IPS-18a (cell line): Measurements from ENCODE around the gene HPCA.

Source experiments
- H3K27ac ChIP-seq: one replicate; pipeline ENCODE4 v1.5.1; 2013; ENCODE audit warnings: low read length
- H3K27me3 ChIP-seq: one replicate; pipeline ENCODE4 v1.6.1; 2013; ENCODE audit warnings: mild to moderate bottlenecking, low read length; ENCODE audit not compliant: control insufficient read depth, insufficient read depth
- H3K36me3 ChIP-seq: one replicate; pipeline ENCODE4 v1.6.1; 2013; ENCODE audit warnings: low read depth, low read length; ENCODE audit not compliant: control insufficient read depth
- H3K4me1 ChIP-seq: one replicate; pipeline ENCODE4 v1.6.1; 2013; ENCODE audit warnings: low read depth, low read length; ENCODE audit not compliant: control insufficient read depth
- H3K4me3 ChIP-seq: one replicate; pipeline ENCODE4 v1.5.1; 2013; ENCODE audit warnings: low read length
- H3K9ac ChIP-seq: one replicate; pipeline ENCODE4 v1.6.1; 2013; ENCODE audit warnings: mild to moderate bottlenecking, low read length, moderate library complexity
- H3K9me3 ChIP-seq: one replicate; pipeline ENCODE4 v1.6.1; 2013; ENCODE audit warnings: low read depth, low read length; ENCODE audit not compliant: control insufficient read depth

The HPCA gene

GRCh38 chr1:32931760-32932159 is 45.5 kb downstream of the HPCA start:
- peaks cover 12% of the 10 kb centered on the region for H3K36me3 ChIP-seq
- H3K4me1 ChIP-seq, result peaks cover 5% of the 10 kb centered on the region
- H3K9me3 ChIP-seq, result no peaks in the 10 kb centered on the region
- peaks cover 25% of the 10 kb centered on the region for H3K27me3 ChIP-seq
- H3K9ac ChIP-seq, result no peak overlapping the region
- H3K4me3 ChIP-seq, result no peak overlapping the region
- H3K27ac ChIP-seq, result no peak overlapping the region

- H3K27ac ChIP-seq, result no peak overlapping the region
- peaks cover 5% of the 10 kb centered on the region for H3K4me1 ChIP-seq
- peaks cover 4% of the 10 kb centered on the region for H3K27me3 ChIP-seq
- H3K36me3 ChIP-seq, result peaks cover 24% of the 10 kb centered on the region
- H3K4me3 ChIP-seq, result no peak overlapping the region
- no peaks in the 10 kb centered on the region for H3K9me3 ChIP-seq
- H3K9ac ChIP-seq, result no peak overlapping the region
These were observed 47.5 kb downstream of the HPCA start for GRCh38 chr1:32933742-32934322.

- no peak overlapping the region for H3K27ac ChIP-seq
- H3K9ac ChIP-seq, result no peak overlapping the region
- no peak overlapping the region for H3K4me3 ChIP-seq
- no peaks in the 10 kb centered on the region for H3K27me3 ChIP-seq
- H3K36me3 ChIP-seq, result peaks cover 24% of the 10 kb centered on the region
- H3K4me1 ChIP-seq, result peaks cover 5% of the 10 kb centered on the region
- no peaks in the 10 kb centered on the region for H3K9me3 ChIP-seq
These were observed 48.2 kb downstream of the HPCA start for GRCh38 chr1:32934535-32934934.

- Histone ChIP-seq H3K9me3 (no peaks in the 10 kb centered on the region), H3K36me3 (peaks cover 31% of the 10 kb centered on the region), H3K27me3 (no peaks in the 10 kb centered on the region), H3K4me1 (peaks cover 5% of the 10 kb centered on the region), H3K4me3 (no peak overlapping the region), H3K27ac (no peak overlapping the region), H3K9ac (no peak overlapping the region)
These were observed 50.8 kb downstream of the HPCA start for GRCh38 chr1:32937061-32937460.

- H3K27me3 ChIP-seq, result no peaks in the 10 kb centered on the region
- H3K36me3 ChIP-seq, result peaks cover 46% of the 10 kb centered on the region
- no peaks in the 10 kb centered on the region for H3K9me3 ChIP-seq
- H3K4me1 ChIP-seq, result no peaks in the 10 kb centered on the region
- H3K4me3 ChIP-seq, result no peak overlapping the region
- no peak overlapping the region for H3K27ac ChIP-seq
- H3K9ac ChIP-seq, result no peak overlapping the region
These were observed 53.5 kb downstream of the HPCA start for GRCh38 chr1:32939655-32940371.

- H3K9me3 ChIP-seq, result no peaks in the 10 kb centered on the region
- no peaks in the 10 kb centered on the region for H3K27me3 ChIP-seq
- no peak overlapping the region for H3K27ac ChIP-seq
- no peaks in the 10 kb centered on the region for H3K4me1 ChIP-seq
- no peak overlapping the region for H3K9ac ChIP-seq
- peaks cover 37% of the 10 kb centered on the region for H3K36me3 ChIP-seq
- no peak overlapping the region for H3K4me3 ChIP-seq
These were observed 57.9 kb downstream of the HPCA start for GRCh38 chr1:32944180-32944579.
